K562 (cell line): ENCODE results near the gene GNAQ. TPM values are rescaled to one million over a fixed set of nuclear protein-coding genes. Genes with fewer than 3 reads are reported as not detected.
A peak's percentile ranks its signal among the peaks of the same experiment; 100 is the strongest.

Experiments used
- CBX5 ChIP-seq: IDR thresholded peaks from 2 replicates; pipeline ENCODE4 v1.6.1; 2014; ENCODE audit warnings: low read depth, borderline replicate concordance
- CREB3 ChIP-seq: fragments of 450-650 bp; conservative IDR thresholded peaks from 2 replicates; pipeline ENCODE4 v1.6.1; 2016; ENCODE audit warnings: missing genetic modification characterization, low read depth, mild to moderate bottlenecking, missing compliant biosample characterization, moderate library complexity
- EP400 ChIP-seq: fragments of 450-650 bp; IDR thresholded peaks from 2 replicates; pipeline ENCODE4 v1.6.1; 2017; ENCODE audit warnings: antibody characterized with exemption, mild to moderate bottlenecking, moderate library complexity
- ESRRA ChIP-seq: fragments of 450-650 bp; IDR thresholded peaks from 2 replicates; pipeline ENCODE4 v1.6.1; 2014; ENCODE audit warnings: low read depth, mild to moderate bottlenecking, moderate library complexity, borderline replicate concordance
- JUN ChIP-seq, 2 experiments: sonication (generic) in 1 of 2; formaldehyde crosslinking in 1 of 2; IDR thresholded peaks; 2 replicates each; pipeline versions ENCODE4 v1.6.1 to v1.8.0; 2012 to 2022; ENCODE audit warnings: borderline replicate concordance in 2 of 2, mild to moderate bottlenecking in 2 of 2, improper control_type of control experiment in 1 of 2, low read depth in 1 of 2, low read length in 1 of 2, missing genetic modification reagents in 1 of 2
- KDM1A ChIP-seq, 2 experiments: fragments of 450-650 bp; IDR thresholded peaks; 2 replicates each; pipeline ENCODE4 v1.6.1; 2016; ENCODE audit warnings: mild to moderate bottlenecking in 2 of 2
- KDM2B ChIP-seq: fragments of 250-450 bp; sonication (Bioruptor Pico); IDR thresholded peaks from 2 replicates; pipeline ENCODE4 v1.8.0; 2021; ENCODE audit warnings: mild to moderate bottlenecking, moderate library complexity
- PYGO2 ChIP-seq: fragments of 450-650 bp; IDR thresholded peaks from 2 replicates; pipeline ENCODE4 v1.6.1; 2016; ENCODE audit warnings: mild to moderate bottlenecking, missing genetic modification characterization, moderate library complexity, missing compliant biosample characterization
- SMC3 ChIP-seq: conservative IDR thresholded peaks from 2 replicates; pipeline ENCODE4 v1.6.1; 2011; ENCODE audit warnings: low read depth, low read length, improper control_type of control experiment; ENCODE audit not compliant: insufficient read depth
- TBL1XR1 ChIP-seq, 2 experiments: IDR thresholded peaks; 2 replicates each; pipeline ENCODE4 v1.6.1; 2012; ENCODE audit warnings: improper control_type of control experiment in 2 of 2, low read length in 2 of 2, mild to moderate bottlenecking in 1 of 2
- TCF7 ChIP-seq: sonication (generic); IDR thresholded peaks from 2 replicates; pipeline ENCODE4 v1.6.1; 2016; ENCODE audit warnings: antibody characterized with exemption, borderline replicate concordance
- ZNF12 ChIP-seq: sonication (generic); formaldehyde crosslinking; IDR thresholded peaks from 2 replicates; pipeline ENCODE4 v1.4.0; 2020; ENCODE audit warnings: mild to moderate bottlenecking, missing genetic modification reagents
- ZNF175 ChIP-seq: fragments of 200-800 bp; sonication (Bioruptor generic); IDR thresholded peaks from 2 replicates; pipeline ENCODE4 v1.6.1; 2016; ENCODE audit warnings: low read depth, mild to moderate bottlenecking, missing genetic modification characterization, missing compliant biosample characterization
- ZNF589 ChIP-seq: fragments of 200-800 bp; sonication (Bioruptor generic); IDR thresholded peaks from 2 replicates; pipeline ENCODE4 v1.6.1; 2016; ENCODE audit warnings: low read depth, missing genetic modification characterization, missing compliant biosample characterization
- ZNF707 ChIP-seq: fragments of 250-450 bp; sonication (Bioruptor Pico); conservative IDR thresholded peaks from 2 replicates; pipeline ENCODE4 v1.8.0; 2022; ENCODE audit warnings: inconsistent platforms, mild to moderate bottlenecking, moderate library complexity
- ZNF778 ChIP-seq: fragments of 450-650 bp; formaldehyde crosslinking; IDR thresholded peaks from 2 replicates; pipeline ENCODE4 v1.4.0; 2020; ENCODE audit warnings: mild to moderate bottlenecking, moderate library complexity
- ZSCAN29 ChIP-seq: fragments of 450-650 bp; IDR thresholded peaks from 2 replicates; pipeline ENCODE4 v1.6.1; 2017
- polyA plus RNA-seq, 8 experiments: library from polyadenylated mRNA; depleted of rRNA in 4 of 8; stranded (reverse) in 5 of 8; unstranded in 3 of 8; fragments of >200 nt; fragmentation: Nextera tagmentation in 2 of 8; fragmentation: Illumina TruSeq in 1 of 8; extraction: Ambion mirVana in 2 of 8; extraction: Trizol in 1 of 8; gene quantifications; 2 replicates each; pipeline versions ENCODE4 v1.2.1 to v1.2.3, GENCODE V29; 2011 to 2014; ENCODE audit warnings: inconsistent platforms in 1 of 8, missing spikeins in 1 of 8
- total RNA-seq, 7 experiments: library from RNA; depleted of rRNA in 6 of 7; stranded (reverse); fragments of >200 nt in 6 of 7; fragmentation: Illumina TruSeq in 2 of 7; extraction: Trizol in 2 of 7; gene quantifications; 2 replicates each; pipeline versions ENCODE4 v1.2.1 to v1.2.3, GENCODE V29; 2011 to 2021; ENCODE audit warnings: low replicate concordance in 1 of 7
- TF ChIP-seq, protein P1 (sequence below): sonication (generic); formaldehyde crosslinking; IDR thresholded peaks from 2 replicates; pipeline ENCODE4 v1.8.0; 2022; ENCODE audit warnings: missing genetic modification reagents, mild to moderate bottlenecking, borderline replicate concordance
- TF ChIP-seq, protein P2 (sequence below): sonication (generic); formaldehyde crosslinking; IDR thresholded peaks from 2 replicates; pipeline ENCODE4 v1.8.0; 2022; ENCODE audit warnings: mild to moderate bottlenecking, missing genetic modification reagents
- TF ChIP-seq, protein P3 (sequence below): IDR thresholded peaks from 3 replicates; pipeline ENCODE4 v1.6.1; 2011; ENCODE audit warnings: borderline replicate concordance, mild to moderate bottlenecking, moderate library complexity; ENCODE audit not compliant: insufficient read length; ENCODE audit errors: extremely low read depth
- TF ChIP-seq, protein P4 (sequence below): fragments of 450-650 bp; formaldehyde crosslinking; IDR thresholded peaks from 2 replicates; pipeline ENCODE4 v1.4.0; 2022; ENCODE audit warnings: mild to moderate bottlenecking, moderate library complexity

Gene GNAQ
- total and polyA plus RNA-seq, 9 of the 15 experiments (the other 6 are each of a cell fraction or from before 2014, with no cell fraction given) = 4.8 to 27.9 (median 17.5) TPM

DNA sequence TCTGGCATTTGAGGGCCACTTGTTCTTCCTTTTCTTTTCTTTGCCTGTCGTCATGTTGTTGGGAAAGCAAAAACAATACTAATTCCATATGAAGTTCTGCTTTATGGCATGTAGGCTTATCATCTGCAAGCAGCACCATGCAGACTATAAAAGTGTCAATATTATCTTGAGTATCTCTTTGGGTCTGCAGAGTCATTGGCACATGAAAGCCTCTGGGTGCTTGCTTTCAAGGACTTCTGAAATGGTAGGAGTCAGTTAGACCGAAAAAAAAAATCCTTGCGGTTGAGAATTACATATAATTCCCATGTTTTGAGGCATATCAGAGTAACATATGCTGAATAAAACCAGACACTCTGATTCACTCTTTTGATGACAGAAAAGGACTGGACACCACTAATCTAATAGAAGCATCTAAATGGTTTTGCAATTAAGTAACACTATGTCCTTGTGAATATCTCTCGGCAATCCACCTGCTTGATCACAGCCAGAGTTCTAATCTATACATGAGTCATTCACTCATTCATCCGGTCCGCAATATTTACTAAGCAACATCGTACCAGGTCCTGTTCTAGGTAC, 44.4 kb downstream of the GNAQ start (continued):
- TF ChIP-seq, protein P1, sequence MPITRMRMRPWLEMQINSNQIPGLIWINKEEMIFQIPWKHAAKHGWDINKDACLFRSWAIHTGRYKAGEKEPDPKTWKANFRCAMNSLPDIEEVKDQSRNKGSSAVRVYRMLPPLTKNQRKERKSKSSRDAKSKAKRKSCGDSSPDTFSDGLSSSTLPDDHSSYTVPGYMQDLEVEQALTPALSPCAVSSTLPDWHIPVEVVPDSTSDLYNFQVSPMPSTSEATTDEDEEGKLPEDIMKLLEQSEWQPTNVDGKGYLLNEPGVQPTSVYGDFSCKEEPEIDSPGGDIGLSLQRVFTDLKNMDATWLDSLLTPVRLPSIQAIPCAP (CRISPR knock-in tag) = no peak
- TF ChIP-seq PYGO2 (peak; percentile 32; the same call in 1 of the 2 replicates), ESRRA (peak; percentile 74), EP400 (peak; percentile 37; the same call in 1 of the 2 replicates), ZNF589 (CRISPR knock-in tag) (no peak), SMC3 (no peak), ZSCAN29 (no peak), ZNF778 (no peak), CBX5 (no peak), ZNF707 (no peak), TCF7 (peak; percentile 81; the same call in 1 of the 2 replicates), TBL1XR1 (IDR thresholded peaks at IDR 0.05; ENCODE audit: low read length in 2 of 2) (peak in 1 of 2 experiments; percentile 59; a peak in 1 of 4 replicates), KDM1A (IDR thresholded peaks at IDR 0.05) (peak; percentile 71 to 80), CREB3 (tag) (0 out of 2 replicates have a peak, but pooled peaks have one; percentile 47), ZNF12 (CRISPR knock-in tag) (no peak), KDM2B (CRISPR knock-in tag) (no peak), JUN (IDR thresholded peaks at IDR 0.05; ENCODE audit: borderline replicate concordance, low read depth, low read length) (0 out of 2 replicates have a peak, but pooled peaks have one; percentile 11), JUN (CRISPR knock-in tag; IDR thresholded peaks at IDR 0.05; ENCODE audit: borderline replicate concordance) (no peak), ZNF175 (CRISPR knock-in tag) (no peak)
- TF ChIP-seq, protein P2, sequence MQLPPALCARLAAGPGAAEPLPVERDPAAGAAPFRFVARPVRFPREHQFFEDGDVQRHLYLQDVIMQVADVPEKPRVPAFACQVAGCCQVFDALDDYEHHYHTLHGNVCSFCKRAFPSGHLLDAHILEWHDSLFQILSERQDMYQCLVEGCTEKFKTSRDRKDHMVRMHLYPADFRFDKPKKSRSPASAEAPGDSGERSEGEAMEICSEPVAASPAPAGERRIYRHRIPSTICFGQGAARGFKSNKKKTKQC (CRISPR knock-in tag) = no peak
- TF ChIP-seq, protein P3, sequence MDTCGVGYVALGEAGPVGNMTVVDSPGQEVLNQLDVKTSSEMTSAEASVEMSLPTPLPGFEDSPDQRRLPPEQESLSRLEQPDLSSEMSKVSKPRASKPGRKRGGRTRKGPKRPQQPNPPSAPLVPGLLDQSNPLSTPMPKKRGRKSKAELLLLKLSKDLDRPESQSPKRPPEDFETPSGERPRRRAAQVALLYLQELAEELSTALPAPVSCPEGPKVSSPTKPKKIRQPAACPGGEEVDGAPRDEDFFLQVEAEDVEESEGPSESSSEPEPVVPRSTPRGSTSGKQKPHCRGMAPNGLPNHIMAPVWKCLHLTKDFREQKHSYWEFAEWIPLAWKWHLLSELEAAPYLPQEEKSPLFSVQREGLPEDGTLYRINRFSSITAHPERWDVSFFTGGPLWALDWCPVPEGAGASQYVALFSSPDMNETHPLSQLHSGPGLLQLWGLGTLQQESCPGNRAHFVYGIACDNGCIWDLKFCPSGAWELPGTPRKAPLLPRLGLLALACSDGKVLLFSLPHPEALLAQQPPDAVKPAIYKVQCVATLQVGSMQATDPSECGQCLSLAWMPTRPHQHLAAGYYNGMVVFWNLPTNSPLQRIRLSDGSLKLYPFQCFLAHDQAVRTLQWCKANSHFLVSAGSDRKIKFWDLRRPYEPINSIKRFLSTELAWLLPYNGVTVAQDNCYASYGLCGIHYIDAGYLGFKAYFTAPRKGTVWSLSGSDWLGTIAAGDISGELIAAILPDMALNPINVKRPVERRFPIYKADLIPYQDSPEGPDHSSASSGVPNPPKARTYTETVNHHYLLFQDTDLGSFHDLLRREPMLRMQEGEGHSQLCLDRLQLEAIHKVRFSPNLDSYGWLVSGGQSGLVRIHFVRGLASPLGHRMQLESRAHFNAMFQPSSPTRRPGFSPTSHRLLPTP = no peak
- TF ChIP-seq, protein P4, sequence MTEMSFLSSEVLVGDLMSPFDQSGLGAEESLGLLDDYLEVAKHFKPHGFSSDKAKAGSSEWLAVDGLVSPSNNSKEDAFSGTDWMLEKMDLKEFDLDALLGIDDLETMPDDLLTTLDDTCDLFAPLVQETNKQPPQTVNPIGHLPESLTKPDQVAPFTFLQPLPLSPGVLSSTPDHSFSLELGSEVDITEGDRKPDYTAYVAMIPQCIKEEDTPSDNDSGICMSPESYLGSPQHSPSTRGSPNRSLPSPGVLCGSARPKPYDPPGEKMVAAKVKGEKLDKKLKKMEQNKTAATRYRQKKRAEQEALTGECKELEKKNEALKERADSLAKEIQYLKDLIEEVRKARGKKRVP (CRISPR knock-in tag) = peak; percentile 70; the same call in 1 of the 2 replicates
